ENCODE measurements around the gene LY6G6C. TPM values are rescaled to one million over a fixed set of nuclear protein-coding genes. Genes with fewer than 3 reads are reported as not detected.

Gene LY6G6C
- total and polyA plus RNA-seq, 4 experiments from 2014 or later: not detected

Small RNAs within 50 kb of the gene (microRNA-seq; reads per million reads assigned to microRNA genes)
- gene MIR4646 (ENCODE audit: borderline microRNAs expressed, borderline number of aligned reads, borderline replicate concordance): not detected

Other genes with a start within 250 kb of the LY6G6C start
Only the 30 nearest of the 41 such genes appear.
- 10 to 100 TPM; 17.3 to 17.5 TPM for gene LTA, start 149.5 kb downstream of the LY6G6C start, total RNA-seq
- gene LTA, start 149.5 kb downstream of the LY6G6C start, polyA plus RNA-seq: 10 to 100 TPM; 27.7 to 31.1 TPM
- 10 to 100 TPM; 25.0 to 28.2 TPM for gene TNF, start 146.2 kb downstream of the LY6G6C start, total RNA-seq
- 10 to 100 TPM in 1 of 2 donors, 1 to 10 TPM in 1; 3.9 to 10.1 TPM for gene TNF, start 146.2 kb downstream of the LY6G6C start, polyA plus RNA-seq
- gene LTB, start 139.3 kb downstream of the LY6G6C start, total RNA-seq: 100 to 1,000 TPM; 802 to 835 TPM
- 1,000 to 10,000 TPM; 2,431 to 3,276 TPM for gene LTB, start 139.3 kb downstream of the LY6G6C start, polyA plus RNA-seq
- gene LST1, start 135.5 kb downstream of the LY6G6C start, total RNA-seq: 10 to 100 TPM; 13.6 to 20.3 TPM
- gene LST1, start 135.5 kb downstream of the LY6G6C start, polyA plus RNA-seq: 10 to 100 TPM; 30.4 to 34.8 TPM
- gene NCR3, start 128.7 kb downstream of the LY6G6C start, total RNA-seq: 1 to 10 TPM; 3.0 to 4.6 TPM
- 10 to 100 TPM; 28.4 to 28.7 TPM for gene NCR3, start 128.7 kb downstream of the LY6G6C start, polyA plus RNA-seq
- gene AIF1, start 106.5 kb downstream of the LY6G6C start, total RNA-seq: 1 to 10 TPM; 5.2 to 7.4 TPM
- gene AIF1, start 106.5 kb downstream of the LY6G6C start, polyA plus RNA-seq: 10 to 100 TPM; 10.8 to 11.0 TPM
- 100 to 1,000 TPM; 214 to 218 TPM for gene PRRC2A, start 101.0 kb downstream of the LY6G6C start, total RNA-seq
- gene PRRC2A, start 101.0 kb downstream of the LY6G6C start, polyA plus RNA-seq: 10 to 100 TPM in 1 of 2 donors, under 1 TPM in 1; 0.09 to 12.1 TPM
- 100 to 1,000 TPM; 296 to 325 TPM for gene BAG6, start 69.1 kb downstream of the LY6G6C start, total RNA-seq
- 10 to 100 TPM; 12.0 to 23.1 TPM for gene BAG6, start 69.1 kb downstream of the LY6G6C start, polyA plus RNA-seq
- gene APOM, start 65.9 kb downstream of the LY6G6C start, total RNA-seq: 1 to 10 TPM; 1.3 to 1.5 TPM
- 1 to 10 TPM; 4.9 to 5.2 TPM for gene APOM, start 65.9 kb downstream of the LY6G6C start, polyA plus RNA-seq
- gene C6orf47, start 61.0 kb downstream of the LY6G6C start, total RNA-seq: 10 to 100 TPM; 37.5 to 39.9 TPM
- gene C6orf47, start 61.0 kb downstream of the LY6G6C start, polyA plus RNA-seq: 10 to 100 TPM; 15.8 to 29.7 TPM
- gene GPANK1, start 56.7 kb downstream of the LY6G6C start, total RNA-seq: 10 to 100 TPM; 25.1 to 25.5 TPM
- 10 to 100 TPM; 16.7 to 19.5 TPM for gene GPANK1, start 56.7 kb downstream of the LY6G6C start, polyA plus RNA-seq
- gene CSNK2B, start 55.7 kb downstream of the LY6G6C start, total RNA-seq: 100 to 1,000 TPM; 141 to 148 TPM
- 100 to 1,000 TPM; 183 to 232 TPM for gene CSNK2B, start 55.7 kb downstream of the LY6G6C start, polyA plus RNA-seq
- 10 to 100 TPM; 39.3 to 39.8 TPM for gene LY6G5B, start 51.8 kb downstream of the LY6G6C start, total RNA-seq
- gene LY6G5B, start 51.8 kb downstream of the LY6G6C start, polyA plus RNA-seq: under 1 TPM in 1 of 2 donors, not detected in 1; 0.98 TPM
- gene LY6G5C, start 40.7 kb downstream of the LY6G6C start, total RNA-seq: 1 to 10 TPM; 4.4 to 4.5 TPM
- 10 to 100 TPM in 1 of 2 donors, 1 to 10 TPM in 1; 8.9 to 11.8 TPM for gene LY6G5C, start 40.7 kb downstream of the LY6G6C start, polyA plus RNA-seq
- gene ABHD16A, start 18.4 kb downstream of the LY6G6C start, total RNA-seq: 10 to 100 TPM; 66.0 to 69.2 TPM
- gene ABHD16A, start 18.4 kb downstream of the LY6G6C start, polyA plus RNA-seq: 10 to 100 TPM; 35.9 to 46.8 TPM
- gene LY6G6F, start 14.9 kb downstream of the LY6G6C start, total RNA-seq: not detected
- gene LY6G6F, start 14.9 kb downstream of the LY6G6C start, polyA plus RNA-seq: not detected
- gene LY6G6D, start 6.4 kb downstream of the LY6G6C start, total RNA-seq: not detected
- gene LY6G6D, start 6.4 kb downstream of the LY6G6C start, polyA plus RNA-seq: not detected
- not detected for gene MPIG6B, start 1.6 kb upstream of the LY6G6C start, total RNA-seq
- not detected for gene MPIG6B, start 1.6 kb upstream of the LY6G6C start, polyA plus RNA-seq
- 1 to 10 TPM; 5.4 to 7.4 TPM for gene DDAH2, start 7.6 kb upstream of the LY6G6C start, total RNA-seq
- gene DDAH2, start 7.6 kb upstream of the LY6G6C start, polyA plus RNA-seq: 10 to 100 TPM; 16.4 to 19.8 TPM
- 10 to 100 TPM; 91.0 to 98.3 TPM for gene CLIC1, start 14.8 kb upstream of the LY6G6C start, total RNA-seq
- gene CLIC1, start 14.8 kb upstream of the LY6G6C start, polyA plus RNA-seq: 100 to 1,000 TPM; 462 to 601 TPM
- 10 to 100 TPM; 11.4 to 12.1 TPM for gene MSH5, start 18.3 kb upstream of the LY6G6C start, total RNA-seq
- gene MSH5, start 18.3 kb upstream of the LY6G6C start, polyA plus RNA-seq: 1 to 10 TPM in 1 of 2 donors, under 1 TPM in 1; 0.95 to 3.2 TPM
- gene SAPCD1, start 40.9 kb upstream of the LY6G6C start, total RNA-seq: 1 to 10 TPM; 2.7 to 3.7 TPM
- gene SAPCD1, start 40.9 kb upstream of the LY6G6C start, polyA plus RNA-seq: under 1 TPM in 1 of 2 donors, not detected in 1; 0.89 TPM
- gene VWA7, start 55.6 kb upstream of the LY6G6C start, total RNA-seq: 1 to 10 TPM; 1.0 to 1.7 TPM
- gene VWA7, start 55.6 kb upstream of the LY6G6C start, polyA plus RNA-seq: 1 to 10 TPM in 1 of 2 donors, under 1 TPM in 1; 1.00 to 2.5 TPM
- 10 to 100 TPM; 39.6 to 46.8 TPM for gene VARS1, start 74.0 kb upstream of the LY6G6C start, total RNA-seq
- 10 to 100 TPM; 43.4 to 45.9 TPM for gene VARS1, start 74.0 kb upstream of the LY6G6C start, polyA plus RNA-seq
- gene LSM2, start 85.2 kb upstream of the LY6G6C start, total RNA-seq: 10 to 100 TPM; 30.0 to 34.6 TPM
- 10 to 100 TPM; 67.4 to 80.4 TPM for gene LSM2, start 85.2 kb upstream of the LY6G6C start, polyA plus RNA-seq
- gene HSPA1L, start 93.5 kb upstream of the LY6G6C start, total RNA-seq: 1 to 10 TPM; 8.2 to 8.3 TPM
- 1 to 10 TPM; 1.1 to 4.4 TPM for gene HSPA1L, start 93.5 kb upstream of the LY6G6C start, polyA plus RNA-seq
- 10 to 100 TPM; 69.9 to 71.5 TPM for gene HSPA1A, start 93.8 kb upstream of the LY6G6C start, total RNA-seq
- 10 to 100 TPM; 14.6 to 71.9 TPM for gene HSPA1A, start 93.8 kb upstream of the LY6G6C start, polyA plus RNA-seq
- 10 to 100 TPM; 58.0 to 60.8 TPM for gene HSPA1B, start 106.0 kb upstream of the LY6G6C start, total RNA-seq
- gene HSPA1B, start 106.0 kb upstream of the LY6G6C start, polyA plus RNA-seq: 1 to 10 TPM; 1.9 to 5.3 TPM
- 10 to 100 TPM; 19.6 to 21.1 TPM for gene NEU1, start 141.1 kb upstream of the LY6G6C start, total RNA-seq
- gene NEU1, start 141.1 kb upstream of the LY6G6C start, polyA plus RNA-seq: 10 to 100 TPM; 22.5 to 23.4 TPM
- not detected for gene SLC44A4, start 157.3 kb upstream of the LY6G6C start, total RNA-seq
- under 1 TPM in 1 of 2 donors, not detected in 1; 0.11 TPM for gene SLC44A4, start 157.3 kb upstream of the LY6G6C start, polyA plus RNA-seq